Liver (tissue), 9 donors: ENCODE data around the gene CFAP410. TPM values are rescaled to one million over a fixed set of nuclear protein-coding genes. Genes with fewer than 3 reads are reported as not detected.

ENCODE experiments used
- DNase-seq: peaks from one replicate; pipeline ENCODE4 v3.0.0-alpha.2; 2017; ENCODE audit warnings: low spot score
- H3K27ac ChIP-seq, 2 donors: one replicate each; pipeline ENCODE4 v1.7.0; 2013; ENCODE audit warnings: inconsistent platforms in 2 of 2, low read length in 2 of 2, control low read depth in 1 of 2, low read depth in 1 of 2, mild to moderate bottlenecking in 1 of 2
- H3K27me3 ChIP-seq, 4 donors: one replicate each; pipeline versions ENCODE4 v1.6.1 to v1.7.0; 2013; ENCODE audit warnings: low read length in 3 of 4, inconsistent platforms in 1 of 4, mild to moderate bottlenecking in 1 of 4, moderate library complexity in 1 of 4; ENCODE audit not compliant: control insufficient read depth in 4 of 4, insufficient read depth in 4 of 4
- H3K36me3 ChIP-seq, 4 donors: one replicate each; pipeline versions ENCODE4 v1.6.1 to v1.7.0; 2013; ENCODE audit warnings: low read length in 3 of 4, mild to moderate bottlenecking in 3 of 4, low read depth in 1 of 4, moderate library complexity in 1 of 4; ENCODE audit not compliant: control insufficient read depth in 4 of 4, insufficient read depth in 3 of 4
- H3K4me1 ChIP-seq, 4 donors: one replicate each; pipeline versions ENCODE4 v1.6.1 to v1.7.0; 2013; ENCODE audit warnings: low read length in 3 of 4, mild to moderate bottlenecking in 3 of 4, moderate library complexity in 1 of 4; ENCODE audit not compliant: control insufficient read depth in 4 of 4, insufficient read depth in 4 of 4
- H3K4me3 ChIP-seq, 3 donors: one replicate each; pipeline versions ENCODE4 v1.6.1 to v1.7.0; 2013; ENCODE audit warnings: low read length in 3 of 3, control low read depth in 1 of 3, low read depth in 1 of 3, mild to moderate bottlenecking in 1 of 3
- H3K9ac ChIP-seq, 2 donors: one replicate each; pipeline ENCODE4 v1.7.0; 2013; ENCODE audit warnings: low read length in 2 of 2, mild to moderate bottlenecking in 2 of 2, moderate library complexity in 2 of 2, control low read depth in 1 of 2, low read depth in 1 of 2
- H3K9me3 ChIP-seq, 4 donors: one replicate each; pipeline versions ENCODE4 v1.6.1 to v1.7.0; 2013; ENCODE audit warnings: low read length in 3 of 4; ENCODE audit not compliant: control insufficient read depth in 4 of 4
- EGR1 ChIP-seq, 2 donors: IDR thresholded peaks; 2 replicates each; pipeline ENCODE4 v1.6.1; 2016 to 2018; ENCODE audit warnings: antibody characterized with exemption in 2 of 2, low read depth in 2 of 2
- GABPA ChIP-seq, 2 donors: IDR thresholded peaks in 1 of 2; conservative IDR thresholded peaks in 1 of 2; 2 replicates each; pipeline ENCODE4 v1.6.1; 2016; ENCODE audit warnings: antibody characterized with exemption in 2 of 2, mild to moderate bottlenecking in 1 of 2, moderate library complexity in 1 of 2
- HNF4A ChIP-seq, 2 donors: conservative IDR thresholded peaks; 2 replicates each; pipeline ENCODE4 v1.6.1; 2016; ENCODE audit warnings: antibody characterized with exemption in 2 of 2, mild to moderate bottlenecking in 2 of 2
- HNF4G ChIP-seq: IDR thresholded peaks from 2 replicates; pipeline ENCODE4 v1.6.1; 2016; ENCODE audit warnings: antibody characterized with exemption
- JUND ChIP-seq, 2 donors: IDR thresholded peaks; 2 replicates each; pipeline ENCODE4 v1.6.1; 2016; ENCODE audit warnings: antibody characterized with exemption in 2 of 2
- RAD21 ChIP-seq, 2 donors: IDR thresholded peaks; 2 replicates each; pipeline ENCODE4 v1.6.1; 2016; ENCODE audit warnings: antibody characterized with exemption in 2 of 2, mild to moderate bottlenecking in 2 of 2
- RXRA ChIP-seq, 2 donors: IDR thresholded peaks; 2 replicates each; pipeline ENCODE4 v1.6.1; 2017 to 2018; ENCODE audit warnings: antibody characterized with exemption in 2 of 2, mild to moderate bottlenecking in 1 of 2
- SP1 ChIP-seq: IDR thresholded peaks from 2 replicates; pipeline ENCODE4 v1.6.1; 2018; ENCODE audit warnings: antibody characterized with exemption, mild to moderate bottlenecking
- TAF1 ChIP-seq: conservative IDR thresholded peaks from 2 replicates; pipeline ENCODE4 v1.6.1; 2016; ENCODE audit warnings: antibody characterized with exemption, mild to moderate bottlenecking
- YY1 ChIP-seq: IDR thresholded peaks from 2 replicates; pipeline ENCODE4 v1.6.1; 2016; ENCODE audit warnings: antibody characterized with exemption, mild to moderate bottlenecking
- WGBS: extraction: QIAGEN DNeasy Blood & Tissue Kit; methylation state at CpG from one replicate; pipeline ENCODE4 v1.1.7; 2013; 5-methylcytosine and 5-hydroxymethylcytosine counted together
- polyA plus RNA-seq, 2 donors: library from polyadenylated mRNA; stranded (reverse) in 1 of 2; unstranded in 1 of 2; fragments of 200-250 nt in 1 of 2; fragments of >200 nt in 1 of 2; fragmentation: Nextera tagmentation in 1 of 2; extraction: Ambion mirVana in 1 of 2; gene quantifications; one replicate each; pipeline versions ENCODE4 v1.2.1 to v1.2.3, GENCODE V29; 2013 to 2015
- total RNA-seq, 2 donors: library from RNA; depleted of rRNA; stranded (reverse); fragments of >200 nt; gene quantifications; one replicate each; pipeline ENCODE4 v1.2.3, GENCODE V29; 2014
- TF ChIP-seq, protein P1 (sequence below): IDR thresholded peaks from 2 replicates; pipeline ENCODE4 v1.6.1; 2016; ENCODE audit warnings: antibody characterized with exemption
- TF ChIP-seq, protein P2 (sequence below): fragments of 150-350 bp; IDR thresholded peaks from 2 replicates; pipeline ENCODE4 v1.5.1; 2017; ENCODE audit warnings: improper control_type of control experiment, low read depth, low read length; ENCODE audit not compliant: missing input control
- TF ChIP-seq, protein P3 (sequence below): IDR thresholded peaks from 2 replicates; pipeline ENCODE4 v1.6.1; 2016; ENCODE audit warnings: antibody characterized with exemption, mild to moderate bottlenecking
- TF ChIP-seq, protein P4 (sequence below): IDR thresholded peaks from 2 replicates; pipeline ENCODE4 v1.6.1; 2016; ENCODE audit warnings: antibody characterized with exemption
- TF ChIP-seq, protein P5 (sequence below): IDR thresholded peaks from 2 replicates; pipeline ENCODE4 v1.6.1; 2016; ENCODE audit warnings: antibody characterized with exemption
- donor health status: healthy.
- donor health status: healthy.
- donor health status: healthy.
- donor health status: healthy.
- donor health status: healthy.

CFAP410 gene
- total and polyA plus RNA-seq, 4 donors = 7.9 to 16.3 (median 12.3) TPM

DNA sequence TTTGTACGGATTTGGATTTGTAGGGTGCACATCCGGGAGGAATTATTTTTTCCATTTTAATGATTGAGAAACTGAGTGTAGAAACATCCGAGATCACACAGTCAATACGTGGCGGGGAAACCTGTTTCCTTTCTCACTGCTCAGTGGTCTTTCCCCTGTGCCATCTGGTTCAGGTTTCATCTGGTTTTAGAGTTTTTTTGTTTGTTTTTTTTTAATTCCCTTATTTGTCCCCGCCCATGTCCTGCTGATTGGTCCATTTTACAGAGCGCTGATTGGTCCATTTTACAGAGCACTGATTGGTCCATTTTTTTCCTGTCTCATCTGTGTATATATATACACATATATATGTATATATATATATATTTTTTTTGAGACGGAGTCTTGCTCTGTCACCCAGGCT lies 20.2 kb upstream of the CFAP410 start:
- TF ChIP-seq EGR1 (IDR thresholded peaks at IDR 0.05; ENCODE audit: low read depth in 2 of 2) (no peak), RAD21 (IDR thresholded peaks at IDR 0.05) (no peak), JUND (IDR thresholded peaks at IDR 0.05) (no peak), HNF4A (conservative IDR thresholded peaks at IDR 0.05) (no peak), GABPA (IDR thresholded peaks at IDR 0.05 in 1 of 2, conservative IDR thresholded peaks at IDR 0.05 in 1 of 2) (no peak), RXRA (IDR thresholded peaks at IDR 0.05) (no peak), TAF1 (no peak), YY1 (no peak), HNF4G (no peak), SP1 (no peak)
- TF ChIP-seq, protein P1, sequence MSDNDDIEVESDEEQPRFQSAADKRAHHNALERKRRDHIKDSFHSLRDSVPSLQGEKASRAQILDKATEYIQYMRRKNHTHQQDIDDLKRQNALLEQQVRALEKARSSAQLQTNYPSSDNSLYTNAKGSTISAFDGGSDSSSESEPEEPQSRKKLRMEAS = no peak
- TF ChIP-seq, protein P2, sequence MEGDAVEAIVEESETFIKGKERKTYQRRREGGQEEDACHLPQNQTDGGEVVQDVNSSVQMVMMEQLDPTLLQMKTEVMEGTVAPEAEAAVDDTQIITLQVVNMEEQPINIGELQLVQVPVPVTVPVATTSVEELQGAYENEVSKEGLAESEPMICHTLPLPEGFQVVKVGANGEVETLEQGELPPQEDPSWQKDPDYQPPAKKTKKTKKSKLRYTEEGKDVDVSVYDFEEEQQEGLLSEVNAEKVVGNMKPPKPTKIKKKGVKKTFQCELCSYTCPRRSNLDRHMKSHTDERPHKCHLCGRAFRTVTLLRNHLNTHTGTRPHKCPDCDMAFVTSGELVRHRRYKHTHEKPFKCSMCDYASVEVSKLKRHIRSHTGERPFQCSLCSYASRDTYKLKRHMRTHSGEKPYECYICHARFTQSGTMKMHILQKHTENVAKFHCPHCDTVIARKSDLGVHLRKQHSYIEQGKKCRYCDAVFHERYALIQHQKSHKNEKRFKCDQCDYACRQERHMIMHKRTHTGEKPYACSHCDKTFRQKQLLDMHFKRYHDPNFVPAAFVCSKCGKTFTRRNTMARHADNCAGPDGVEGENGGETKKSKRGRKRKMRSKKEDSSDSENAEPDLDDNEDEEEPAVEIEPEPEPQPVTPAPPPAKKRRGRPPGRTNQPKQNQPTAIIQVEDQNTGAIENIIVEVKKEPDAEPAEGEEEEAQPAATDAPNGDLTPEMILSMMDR = no peak
- TF ChIP-seq, protein P3, sequence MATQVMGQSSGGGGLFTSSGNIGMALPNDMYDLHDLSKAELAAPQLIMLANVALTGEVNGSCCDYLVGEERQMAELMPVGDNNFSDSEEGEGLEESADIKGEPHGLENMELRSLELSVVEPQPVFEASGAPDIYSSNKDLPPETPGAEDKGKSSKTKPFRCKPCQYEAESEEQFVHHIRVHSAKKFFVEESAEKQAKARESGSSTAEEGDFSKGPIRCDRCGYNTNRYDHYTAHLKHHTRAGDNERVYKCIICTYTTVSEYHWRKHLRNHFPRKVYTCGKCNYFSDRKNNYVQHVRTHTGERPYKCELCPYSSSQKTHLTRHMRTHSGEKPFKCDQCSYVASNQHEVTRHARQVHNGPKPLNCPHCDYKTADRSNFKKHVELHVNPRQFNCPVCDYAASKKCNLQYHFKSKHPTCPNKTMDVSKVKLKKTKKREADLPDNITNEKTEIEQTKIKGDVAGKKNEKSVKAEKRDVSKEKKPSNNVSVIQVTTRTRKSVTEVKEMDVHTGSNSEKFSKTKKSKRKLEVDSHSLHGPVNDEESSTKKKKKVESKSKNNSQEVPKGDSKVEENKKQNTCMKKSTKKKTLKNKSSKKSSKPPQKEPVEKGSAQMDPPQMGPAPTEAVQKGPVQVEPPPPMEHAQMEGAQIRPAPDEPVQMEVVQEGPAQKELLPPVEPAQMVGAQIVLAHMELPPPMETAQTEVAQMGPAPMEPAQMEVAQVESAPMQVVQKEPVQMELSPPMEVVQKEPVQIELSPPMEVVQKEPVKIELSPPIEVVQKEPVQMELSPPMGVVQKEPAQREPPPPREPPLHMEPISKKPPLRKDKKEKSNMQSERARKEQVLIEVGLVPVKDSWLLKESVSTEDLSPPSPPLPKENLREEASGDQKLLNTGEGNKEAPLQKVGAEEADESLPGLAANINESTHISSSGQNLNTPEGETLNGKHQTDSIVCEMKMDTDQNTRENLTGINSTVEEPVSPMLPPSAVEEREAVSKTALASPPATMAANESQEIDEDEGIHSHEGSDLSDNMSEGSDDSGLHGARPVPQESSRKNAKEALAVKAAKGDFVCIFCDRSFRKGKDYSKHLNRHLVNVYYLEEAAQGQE = no peak
- TF ChIP-seq, protein P4, sequence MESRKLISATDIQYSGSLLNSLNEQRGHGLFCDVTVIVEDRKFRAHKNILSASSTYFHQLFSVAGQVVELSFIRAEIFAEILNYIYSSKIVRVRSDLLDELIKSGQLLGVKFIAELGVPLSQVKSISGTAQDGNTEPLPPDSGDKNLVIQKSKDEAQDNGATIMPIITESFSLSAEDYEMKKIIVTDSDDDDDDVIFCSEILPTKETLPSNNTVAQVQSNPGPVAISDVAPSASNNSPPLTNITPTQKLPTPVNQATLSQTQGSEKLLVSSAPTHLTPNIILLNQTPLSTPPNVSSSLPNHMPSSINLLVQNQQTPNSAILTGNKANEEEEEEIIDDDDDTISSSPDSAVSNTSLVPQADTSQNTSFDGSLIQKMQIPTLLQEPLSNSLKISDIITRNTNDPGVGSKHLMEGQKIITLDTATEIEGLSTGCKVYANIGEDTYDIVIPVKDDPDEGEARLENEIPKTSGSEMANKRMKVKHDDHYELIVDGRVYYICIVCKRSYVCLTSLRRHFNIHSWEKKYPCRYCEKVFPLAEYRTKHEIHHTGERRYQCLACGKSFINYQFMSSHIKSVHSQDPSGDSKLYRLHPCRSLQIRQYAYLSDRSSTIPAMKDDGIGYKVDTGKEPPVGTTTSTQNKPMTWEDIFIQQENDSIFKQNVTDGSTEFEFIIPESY = no peak
- H3K27ac ChIP-seq = no peak overlapping the region
- H3K4me3 ChIP-seq = no peak overlapping the region
- no peaks in the 10 kb centered on the region for H3K27me3 ChIP-seq
- DNase-seq = no peak
- H3K9ac ChIP-seq = no peak overlapping the region
- no peaks in the 10 kb centered on the region for H3K9me3 ChIP-seq
- 85% methylated on average over 8 of the region's 8 CpGs for WGBS
- H3K36me3 ChIP-seq = no peaks in the 10 kb centered on the region
- peaks cover 0 to 5% (median 0%) of the 10 kb centered on the region in 4 donors for H3K4me1 ChIP-seq

DNA sequence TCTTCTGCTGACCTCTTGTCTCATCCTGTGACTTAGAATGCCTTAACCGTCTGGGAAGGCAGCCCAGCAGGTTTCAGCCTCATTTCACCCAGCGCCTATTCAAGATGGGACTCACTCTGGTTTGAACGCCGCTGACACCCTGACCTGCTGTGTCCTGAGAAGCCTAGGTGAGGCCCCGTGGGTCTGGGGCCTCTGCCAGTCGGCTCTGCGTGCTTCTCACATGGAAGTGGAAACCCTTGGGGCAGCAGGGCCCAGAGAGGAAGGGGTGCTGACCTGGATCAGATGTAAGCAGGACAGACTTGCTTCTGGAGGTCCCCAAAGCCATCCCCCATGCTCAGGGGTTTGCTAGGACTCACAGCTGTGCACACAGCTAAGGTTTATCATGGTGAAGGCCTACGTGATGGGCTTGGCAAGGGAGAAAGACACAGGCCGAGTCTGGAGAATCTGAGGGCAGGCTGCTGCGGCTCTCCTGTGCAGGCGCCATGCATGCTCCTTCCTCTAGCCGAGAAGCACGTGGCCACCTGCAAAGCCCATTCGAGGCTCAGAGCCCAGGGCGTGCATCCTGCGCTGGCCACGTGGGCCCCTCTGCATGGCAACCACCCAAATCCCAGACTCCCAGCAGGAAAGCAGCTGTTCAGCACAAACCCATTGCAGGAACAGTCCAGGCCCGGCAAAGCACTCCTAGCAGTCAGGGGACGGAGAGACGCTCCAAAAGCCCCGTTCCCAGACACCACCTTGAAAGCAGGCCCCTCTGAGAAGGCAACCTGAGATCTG lies 18.1 kb upstream of the CFAP410 start:
- Histone ChIP-seq H3K27ac (no peak overlapping the region), H3K4me1 (peaks cover 1 to 22% (median 15%) of the 10 kb centered on the region in 4 donors), H3K36me3 (no peaks in the 10 kb centered on the region), H3K27me3 (no peaks in the 10 kb centered on the region), H3K9ac (no peak overlapping the region), H3K4me3 (no peak overlapping the region), H3K9me3 (no peaks in the 10 kb centered on the region)
- 92% methylated on average over 21 of the region's 21 CpGs for WGBS
- DNase-seq = no peak
- TF ChIP-seq, protein P5, sequence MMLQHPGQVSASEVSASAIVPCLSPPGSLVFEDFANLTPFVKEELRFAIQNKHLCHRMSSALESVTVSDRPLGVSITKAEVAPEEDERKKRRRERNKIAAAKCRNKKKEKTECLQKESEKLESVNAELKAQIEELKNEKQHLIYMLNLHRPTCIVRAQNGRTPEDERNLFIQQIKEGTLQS = no peak
